ENCODE measurements around the gene SLC6A3. TPM values are rescaled to one million over a fixed set of nuclear protein-coding genes. Genes with fewer than 3 reads are reported as not detected.
A peak's percentile ranks its signal among the peaks of the same experiment; 100 is the strongest.

SLC6A3 gene
- total RNA-seq, 2 donors from 2014 or later = not detected

- Histone ChIP-seq H3K4me1 (peaks cover 4% of the 10 kb centered on the region), H3K9me3 (no peaks in the 10 kb centered on the region), H3K9ac (ENCODE audit: low read depth in 2 of 2, low read length in 2 of 2) (no peak overlapping the region), H3K36me3 (no peaks in the 10 kb centered on the region), H3K27ac (no peak overlapping the region), H3K4me3 (no peak overlapping the region), H3K27me3 (no peaks in the 10 kb centered on the region)
- no peak for DNase-seq
- no peak for TF ChIP-seq CTCF (IDR thresholded peaks at IDR 0.05)
- intact Hi-C loops (cut with DNase I) = no loop called here
Observed at GRCh38 chr5:1382248-1382700, 63.0 kb downstream of the SLC6A3 start.

GRCh38 chr5:1381370-1382247 is 63.6 kb downstream of the SLC6A3 start:
- TF ChIP-seq CTCF (IDR thresholded peaks at IDR 0.05) = no peak
- intact Hi-C loops (cut with DNase I) = no loop called here

DNA sequence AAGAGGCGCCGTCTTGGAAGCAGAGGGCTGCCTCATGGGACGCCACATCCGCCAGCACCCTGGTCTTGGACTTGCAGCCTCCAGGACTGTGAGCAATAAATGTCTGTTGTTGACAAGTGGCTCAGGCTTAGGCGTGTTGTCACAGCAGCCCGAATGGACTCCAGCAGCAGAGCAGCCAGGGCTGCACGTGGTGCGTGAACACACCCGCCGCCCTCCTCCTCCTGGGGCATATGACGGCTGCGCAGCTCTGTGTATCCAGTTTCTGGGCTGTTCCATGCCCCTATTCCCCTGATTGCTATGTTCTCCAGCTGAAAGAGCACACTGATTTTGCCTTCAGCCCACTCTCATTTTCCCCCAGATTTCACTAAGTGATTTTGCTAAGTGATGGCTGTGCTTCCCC is 64.3 kb downstream of the SLC6A3 start:
- H3K36me3 ChIP-seq = no peaks in the 10 kb centered on the region
- intact Hi-C loops (cut with DNase I) = no loop called here
- no peak overlapping the region for H3K4me3 ChIP-seq
- TF ChIP-seq CTCF (IDR thresholded peaks at IDR 0.05) = no peak
- DNase-seq = no peak
- no peaks in the 10 kb centered on the region for H3K4me1 ChIP-seq
- H3K9me3 ChIP-seq = no peaks in the 10 kb centered on the region
- H3K27ac ChIP-seq = no peak overlapping the region
- no peaks in the 10 kb centered on the region for H3K27me3 ChIP-seq
- H3K9ac ChIP-seq (ENCODE audit: low read depth in 2 of 2, low read length in 2 of 2) = no peak overlapping the region

More at GRCh38 chr5:1381370-1382247, 63.6 kb downstream of the SLC6A3 start:
- no peaks in the 10 kb centered on the region for H3K9me3 ChIP-seq
- peaks cover 3% of the 10 kb centered on the region for H3K4me1 ChIP-seq
- H3K27ac ChIP-seq = no peak overlapping the region
- no peak for DNase-seq
- H3K36me3 ChIP-seq = no peaks in the 10 kb centered on the region
- no peaks in the 10 kb centered on the region for H3K27me3 ChIP-seq
- no peak overlapping the region for H3K4me3 ChIP-seq
- H3K9ac ChIP-seq (ENCODE audit: low read depth in 2 of 2, low read length in 2 of 2) = peak overlapping the region in 1 of 2 donors; percentile 14

DNA sequence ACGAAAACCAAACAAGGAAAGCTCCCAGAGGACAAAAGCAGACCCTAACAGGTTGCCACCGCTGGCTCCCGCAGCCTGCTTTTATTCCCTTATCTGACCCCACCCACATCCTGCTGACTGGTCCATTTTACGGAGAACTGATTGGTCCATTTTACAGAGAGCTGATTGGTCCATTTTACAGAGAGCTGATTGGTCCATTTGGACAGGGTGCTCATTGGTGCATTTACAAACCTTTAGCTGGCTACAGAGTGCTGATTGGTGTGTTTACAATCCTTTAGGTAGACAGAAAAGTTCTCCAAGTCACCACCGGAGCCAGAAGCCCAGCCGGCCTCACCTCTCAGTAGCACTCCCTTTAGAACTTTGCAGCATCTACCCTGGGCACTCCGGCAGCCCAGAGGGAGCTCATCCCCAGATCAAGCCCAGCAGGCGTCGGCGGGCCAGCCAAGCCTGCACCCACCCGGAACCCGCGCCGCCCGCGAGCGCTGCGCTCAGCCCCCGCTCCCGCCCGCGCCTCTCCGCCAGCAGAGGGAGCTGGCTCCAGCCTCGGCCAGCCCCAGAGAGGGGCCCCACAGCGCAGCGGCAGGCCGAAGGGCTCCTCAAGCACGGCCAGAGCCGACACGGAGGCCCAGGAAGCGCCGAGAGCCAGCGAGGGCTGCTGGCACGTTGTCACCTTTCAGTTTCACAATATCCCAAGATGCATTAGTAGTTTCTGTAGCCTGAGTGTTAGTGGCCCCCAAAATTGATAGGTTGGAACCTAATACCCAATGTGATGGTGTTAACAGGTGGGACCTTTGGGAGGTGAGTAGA is 65.0 kb downstream of the SLC6A3 start:
- peak; percentile 78 for TF ChIP-seq CTCF (IDR thresholded peaks at IDR 0.05)
- H3K9me3 ChIP-seq = no peaks in the 10 kb centered on the region
- H3K4me3 ChIP-seq = no peak overlapping the region
- H3K9ac ChIP-seq (ENCODE audit: low read depth in 2 of 2, low read length in 2 of 2) = no peak overlapping the region
- H3K27me3 ChIP-seq = no peaks in the 10 kb centered on the region
- no peak overlapping the region for H3K27ac ChIP-seq
- peak; percentile 35 for DNase-seq
- intact Hi-C loops (cut with DNase I) = no loop called here
- no peaks in the 10 kb centered on the region for H3K4me1 ChIP-seq
- H3K36me3 ChIP-seq = no peaks in the 10 kb centered on the region

DNA sequence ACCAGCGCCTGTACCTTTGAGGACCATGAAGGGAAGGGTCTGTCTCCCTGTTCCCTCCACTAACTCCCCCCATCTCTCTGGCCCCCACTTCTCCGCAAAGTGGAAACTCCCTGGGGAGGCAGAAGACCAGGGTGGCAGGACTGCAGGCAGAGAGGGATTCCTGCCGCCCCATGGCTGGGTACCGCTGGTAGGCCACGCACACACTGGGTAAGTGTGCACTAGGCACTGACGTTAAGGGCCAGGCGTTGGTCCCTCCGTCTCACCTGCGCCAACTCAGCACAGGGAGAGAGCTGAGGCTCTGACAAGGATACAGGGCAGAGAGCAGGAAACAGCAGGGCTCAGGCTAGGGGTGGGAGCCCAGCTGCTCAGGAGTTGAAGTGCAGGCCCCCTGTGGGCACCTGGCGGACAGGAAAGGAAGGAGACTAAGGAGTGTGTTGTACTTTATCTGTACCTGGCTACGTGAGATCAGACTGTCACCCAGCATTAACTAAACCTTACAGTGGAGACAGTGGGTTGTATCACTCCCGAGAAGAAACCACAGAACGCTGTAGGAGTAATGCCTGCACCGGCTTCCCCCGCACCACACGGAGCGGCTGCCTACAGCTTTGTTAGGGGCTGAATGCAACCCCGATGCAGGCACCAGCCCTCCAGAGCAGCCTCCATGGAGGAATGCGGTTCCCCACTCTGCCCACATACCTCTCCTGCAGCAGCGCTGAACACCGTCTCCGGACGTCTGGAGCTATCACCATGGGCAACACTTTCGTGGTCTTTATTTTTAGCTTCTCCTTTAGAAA is 66.2 kb downstream of the SLC6A3 start:
- Histone ChIP-seq H3K27me3 (no peaks in the 10 kb centered on the region), H3K9me3 (no peaks in the 10 kb centered on the region), H3K27ac (no peak overlapping the region), H3K9ac (ENCODE audit: low read depth in 2 of 2, low read length in 2 of 2) (no peak overlapping the region), H3K4me1 (no peaks in the 10 kb centered on the region), H3K36me3 (no peaks in the 10 kb centered on the region), H3K4me3 (no peak overlapping the region)
- intact Hi-C loops (cut with DNase I) = no loop called here
- TF ChIP-seq CTCF (IDR thresholded peaks at IDR 0.05) = no peak
- DNase-seq = no peak
